ELF-1 (cell line): ENCODE results near the gene CCDC83.
"Not testable (repeated sequence)": the region's sequence is repeated elsewhere in the genome, so short reads cannot be mapped to it uniquely, and the experiment has no call there.

Experiments
- DNase-seq: peaks from one replicate; pipeline ENCODE4 v3.0.0-alpha.2; 2016; ENCODE audit warnings: low read depth, low spot score

Gene CCDC83

GRCh38 chr11:85835729-85836128 lies 19.5 kb upstream of the CCDC83 start:
- no peak for DNase-seq

- DNase-seq, result not testable (repeated sequence)
These were observed 14.3 kb upstream of the CCDC83 start for GRCh38 chr11:85840932-85841331.

- no peak for DNase-seq
These were observed 11.3 kb upstream of the CCDC83 start for GRCh38 chr11:85843929-85844328.

- peak; percentile 11 for DNase-seq
These were observed 10.6 kb upstream of the CCDC83 start for GRCh38 chr11:85844439-85845123.

- no peak for DNase-seq
These were observed 10.0 kb upstream of the CCDC83 start for GRCh38 chr11:85845124-85845631.

- no peak for DNase-seq
These were observed 7.7 kb upstream of the CCDC83 start for GRCh38 chr11:85847436-85847835.

- no peak for DNase-seq
These were observed 7.2 kb upstream of the CCDC83 start for GRCh38 chr11:85848006-85848405.

- DNase-seq, result no peak
These were observed 6.6 kb upstream of the CCDC83 start for GRCh38 chr11:85848556-85848955.

- DNase-seq, result not testable (repeated sequence)
These were observed 2.4 kb upstream of the CCDC83 start for GRCh38 chr11:85852754-85853153.

GRCh38 chr11:85853541-85853940 lies 1.6 kb upstream of the CCDC83 start:
- not testable (repeated sequence) for DNase-seq

- no peak for DNase-seq
These were observed 999 bp upstream of the CCDC83 start for GRCh38 chr11:85854212-85854556.

GRCh38 chr11:85854557-85855340 lies 434 bp upstream of the CCDC83 start:
- DNase-seq, result peak; percentile 98

GRCh38 chr11:85857098-85857497 lies 1.9 kb downstream of the CCDC83 start:
- no peak for DNase-seq

- not testable (repeated sequence) for DNase-seq
These were observed 4.4 kb downstream of the CCDC83 start for GRCh38 chr11:85859541-85859940.

- no peak for DNase-seq
These were observed 8.7 kb downstream of the CCDC83 start for GRCh38 chr11:85863855-85864254.

- DNase-seq, result no peak
These were observed 11.1 kb downstream of the CCDC83 start for GRCh38 chr11:85866137-85866827.

GRCh38 chr11:85867751-85868150 lies 12.6 kb downstream of the CCDC83 start:
- DNase-seq, result no peak

GRCh38 chr11:85869781-85870180 lies 14.6 kb downstream of the CCDC83 start:
- no peak for DNase-seq

GRCh38 chr11:85874265-85874664 lies 19.1 kb downstream of the CCDC83 start:
- DNase-seq, result no peak

GRCh38 chr11:85875505-85875904 lies 20.3 kb downstream of the CCDC83 start:
- DNase-seq, result no peak

- DNase-seq, result no peak
These were observed 29.4 kb downstream of the CCDC83 start for GRCh38 chr11:85884581-85885021.
